GM19238 (cell line): ENCODE measurements around the gene TPRN.
A peak's percentile ranks its signal among the peaks of the same experiment; 100 is the strongest.

Source experiments
- DNase-seq: peaks from one replicate; pipeline ENCODE4 v3.0.0; 2011; ENCODE audit warnings: low spot score; ENCODE audit not compliant: insufficient read length

Gene TPRN

DNA sequence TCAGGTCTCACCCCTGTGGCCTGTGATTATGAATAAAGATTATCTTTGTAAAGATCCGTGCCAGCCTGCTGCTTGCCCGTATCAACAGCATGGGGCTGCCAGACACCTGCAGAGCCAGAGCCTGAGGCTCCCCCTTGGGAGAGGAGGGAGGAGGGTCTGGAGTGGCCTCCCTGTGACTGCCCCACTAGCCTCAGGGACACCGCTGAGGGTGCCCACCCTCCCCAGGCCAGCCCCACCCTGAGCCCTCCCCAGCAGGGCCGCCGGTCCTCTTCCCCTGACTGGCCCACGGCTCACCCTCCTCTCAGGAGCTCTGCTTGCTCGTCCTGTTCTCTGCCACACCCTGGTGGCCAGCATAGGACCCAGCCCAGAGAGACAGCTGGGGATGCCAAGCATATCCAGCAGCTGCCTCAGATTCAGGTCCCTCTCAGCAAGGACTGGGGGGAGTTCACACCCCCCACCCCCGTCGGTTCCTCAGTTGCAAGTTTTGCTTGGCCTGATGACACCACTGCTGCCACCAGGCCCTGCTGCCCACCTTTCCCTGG, 10.2 kb downstream of the TPRN start:
- no peak for DNase-seq

GRCh38 chr9:137189297-137190295, 10.9 kb downstream of the TPRN start:
- no peak for DNase-seq

- DNase-seq = peak; percentile 92
Measured at GRCh38 chr9:137188490-137189296, 11.8 kb downstream of the TPRN start, which contains the start of the genes ANAPC2 and SSNA1. Gene ANAPC2 (minus strand): TSS chr9:137188560. CDS start chr9:137188532, 28 bp downstream. Gene SSNA1 (plus strand): TSS chr9:137188676. CDS start chr9:137188727, 51 bp downstream.

GRCh38 chr9:137188086-137188489, 12.5 kb downstream of the TPRN start:
- DNase-seq = no peak

DNA sequence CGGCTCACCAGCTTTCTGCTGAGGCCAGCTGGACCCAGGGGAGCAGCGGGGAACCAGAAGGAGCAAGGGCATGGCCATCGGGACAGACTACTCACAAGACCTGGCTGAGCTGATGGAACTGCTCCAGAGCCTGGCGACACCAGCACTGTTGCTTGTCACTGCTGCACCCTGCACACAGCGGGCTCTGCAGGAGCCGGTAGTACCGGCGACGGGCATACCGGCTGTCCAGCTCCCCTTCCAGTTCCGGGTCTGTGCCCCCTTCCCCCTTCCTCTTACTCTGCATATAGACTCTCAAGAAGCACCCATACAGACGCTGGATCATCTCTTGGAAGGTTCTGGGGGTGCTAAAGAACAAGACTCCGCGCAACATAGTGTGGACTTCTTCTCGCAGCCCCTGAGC, 13.2 kb downstream of the TPRN start:
- DNase-seq = no peak

DNA sequence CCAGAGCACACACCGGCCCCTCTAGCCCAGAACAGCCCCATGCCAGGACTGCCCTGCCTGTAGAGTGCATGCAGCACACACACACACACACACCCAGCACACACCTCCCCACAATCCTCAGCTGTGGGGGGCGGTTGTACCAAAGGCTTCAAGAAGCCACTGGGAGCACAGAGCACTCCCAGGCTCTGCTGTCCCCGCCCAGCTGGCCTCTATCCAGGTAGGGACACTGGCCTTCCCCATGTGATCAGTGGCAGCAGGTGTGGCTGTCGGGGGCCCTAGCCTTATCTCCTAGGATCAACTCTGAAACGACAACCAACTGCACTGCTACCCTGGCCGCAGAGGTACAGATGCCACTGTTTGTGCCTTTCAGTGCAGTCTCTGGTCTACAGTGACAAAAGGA, 14.2 kb downstream of the TPRN start:
- no peak for DNase-seq

- no peak for DNase-seq
Measured at GRCh38 chr9:137185921-137186320, 14.6 kb downstream of the TPRN start.

GRCh38 chr9:137184881-137185660, 15.5 kb downstream of the TPRN start:
- DNase-seq = no peak

DNA sequence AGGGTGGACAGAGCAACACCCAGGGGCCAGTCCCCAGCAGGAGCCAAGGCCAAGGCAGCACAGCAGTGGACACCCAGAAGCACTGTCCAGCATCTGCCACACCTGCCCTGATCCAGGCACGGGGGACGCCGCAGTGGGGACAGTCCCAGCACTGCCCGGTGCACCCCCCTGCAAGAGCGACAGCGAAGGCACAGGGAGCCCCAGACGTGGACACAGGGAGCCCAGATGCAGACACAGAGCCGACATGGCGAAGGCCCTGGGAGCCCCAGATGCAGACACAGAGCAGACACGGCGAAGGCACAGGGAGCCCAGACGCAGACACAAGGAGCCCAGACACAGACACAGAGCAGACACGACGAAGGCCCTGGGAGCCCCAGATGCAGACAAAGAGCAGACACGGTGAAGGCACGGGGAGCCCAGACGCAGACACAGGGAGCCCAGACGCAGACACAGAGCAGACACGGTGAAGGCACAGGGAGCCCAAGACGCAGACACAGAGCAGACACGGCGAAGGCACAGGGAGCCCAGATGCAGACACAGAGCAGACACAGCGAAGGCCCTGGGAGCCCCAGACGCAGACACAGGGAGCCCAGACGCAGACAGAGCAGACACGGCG, 16.5 kb downstream of the TPRN start:
- no peak for DNase-seq

- DNase-seq = no peak
Measured at GRCh38 chr9:137182836-137183235, 17.7 kb downstream of the TPRN start.

DNA sequence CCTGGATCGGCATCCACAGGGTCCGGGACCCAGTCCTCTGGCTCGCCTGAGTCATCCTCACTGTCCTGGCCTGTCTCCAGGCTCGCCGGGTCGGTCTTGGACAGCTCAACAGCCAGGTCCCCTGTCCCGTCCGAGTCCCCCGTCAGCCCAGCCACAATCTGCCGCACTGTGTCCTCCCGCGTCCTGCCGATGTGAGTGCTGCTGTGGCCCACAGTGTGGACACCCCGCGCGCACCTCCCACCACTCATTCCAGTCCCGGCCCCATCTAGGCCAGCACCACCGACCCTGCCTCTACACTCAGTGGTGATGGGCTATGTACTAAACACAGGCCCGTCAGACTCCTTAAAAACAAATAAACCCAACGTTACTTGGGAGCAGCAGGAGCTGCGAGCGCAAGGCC, 18.9 kb downstream of the TPRN start:
- no peak for DNase-seq

- DNase-seq = no peak
Measured at GRCh38 chr9:137180491-137180890, 20.1 kb downstream of the TPRN start.

DNA sequence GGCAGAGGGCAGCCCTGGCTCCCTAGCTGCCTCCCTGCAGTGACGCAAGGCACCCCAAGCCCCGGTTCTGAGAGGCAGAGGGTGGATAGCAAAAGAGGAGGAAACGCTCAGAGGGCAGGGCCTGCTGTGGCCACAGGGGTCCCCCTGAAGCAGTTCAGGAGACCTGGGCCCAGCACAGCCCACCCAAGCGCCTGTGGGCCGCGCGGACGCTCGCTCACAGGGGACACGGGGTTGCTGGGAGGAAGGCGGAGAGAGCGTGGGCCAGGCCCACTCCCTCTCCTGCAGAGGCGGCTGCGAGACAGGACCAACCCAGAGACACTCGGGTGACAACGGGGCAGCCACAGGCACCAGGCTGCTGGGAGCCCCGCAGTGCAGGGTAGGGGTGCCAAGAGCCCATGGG, 20.8 kb downstream of the TPRN start:
- no peak for DNase-seq

GRCh38 chr9:137178939-137179630, 21.5 kb downstream of the TPRN start:
- no peak for DNase-seq

DNA sequence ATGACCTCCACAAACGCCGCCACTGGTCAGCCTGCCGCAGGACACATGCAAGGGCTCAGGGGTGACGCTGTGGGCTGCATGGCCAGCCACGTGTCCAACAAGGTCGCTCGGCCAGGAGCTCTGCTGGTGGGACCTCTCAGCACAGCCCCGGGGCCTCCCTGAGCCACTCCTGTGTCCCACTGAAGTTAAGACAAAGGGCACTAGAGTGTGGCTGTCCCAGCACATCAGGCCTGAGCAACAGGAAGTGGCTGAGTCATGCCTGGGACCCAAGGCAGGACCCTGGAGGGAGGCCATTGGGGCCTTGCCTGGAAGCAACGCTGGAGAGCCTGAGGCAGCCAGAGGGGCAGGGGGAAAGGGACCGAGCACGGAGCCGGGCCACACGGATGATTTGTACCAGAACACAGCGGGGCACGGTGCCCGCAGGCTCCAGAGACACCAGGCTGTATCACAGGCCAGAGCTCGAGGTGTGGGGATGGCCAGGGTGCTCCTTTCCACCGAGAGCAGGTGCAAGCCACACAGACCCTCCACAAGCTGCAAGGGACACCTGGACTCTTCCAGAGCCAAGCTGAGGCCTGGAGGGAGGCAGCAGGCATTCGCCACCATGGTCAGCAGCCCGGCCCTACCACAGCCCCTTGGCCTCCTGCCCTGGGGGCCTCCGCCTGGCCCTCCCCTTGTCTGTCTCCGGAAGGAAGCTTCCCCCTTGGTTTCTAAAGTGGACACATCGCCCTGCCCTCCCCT, 22.2 kb downstream of the TPRN start:
- no peak for DNase-seq

DNA sequence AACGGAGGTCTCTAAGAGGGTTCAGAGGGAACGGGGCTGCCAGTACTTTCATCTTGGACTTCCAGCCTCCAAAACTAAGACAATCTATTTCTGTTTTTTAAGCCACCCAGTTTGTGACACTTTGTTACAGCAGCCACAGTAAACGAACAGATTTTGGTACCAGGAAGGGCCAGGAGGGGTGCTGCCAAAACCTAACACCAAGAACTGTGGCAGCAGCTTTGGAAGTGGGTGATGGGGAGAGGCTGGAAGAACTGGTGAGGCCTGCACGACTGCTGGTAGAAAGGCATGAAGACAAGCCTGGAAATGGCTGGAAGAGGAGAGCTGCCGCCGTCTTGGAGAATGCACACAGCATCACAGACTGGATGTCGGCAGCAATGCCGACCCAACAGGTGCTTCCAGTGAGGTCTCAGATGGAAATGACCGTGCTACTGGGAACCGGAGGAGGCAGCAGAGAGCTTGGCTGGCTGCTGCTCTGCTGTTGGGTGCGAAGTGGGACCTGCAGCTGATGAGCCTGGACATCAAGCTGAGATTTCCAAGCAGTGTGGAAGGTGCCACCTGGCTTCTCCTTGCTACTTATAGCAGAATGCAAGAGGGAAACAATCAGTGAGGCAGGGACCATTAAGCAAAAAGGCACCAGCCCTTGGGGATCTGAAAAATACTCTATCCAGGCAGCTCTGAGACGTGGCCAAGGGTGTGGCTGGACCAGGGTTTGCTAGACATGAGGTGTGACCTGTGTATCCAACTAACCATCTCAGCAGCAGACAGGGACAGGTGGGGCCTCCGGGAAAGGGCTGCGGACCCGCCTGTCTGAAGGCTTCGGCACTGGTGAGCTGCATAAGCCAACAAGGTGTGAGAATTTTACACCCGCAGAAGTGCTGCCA, 24.0 kb downstream of the TPRN start:
- peak; percentile 74 for DNase-seq

- no peak for DNase-seq
Measured at GRCh38 chr9:137175345-137175961, 25.1 kb downstream of the TPRN start.
